KMS-11 (cell line): ENCODE measurements around the gene LAMB4.

Experiments used
- H2AFZ ChIP-seq: fragments of 200-600 bp; sonication (generic); 2 replicates; pipeline ENCODE4 v1.6.1; 2016; ENCODE audit warnings: antibody characterized with exemption, mixed run types, low read depth
- H3K27ac ChIP-seq: fragments of 200-600 bp; sonication (generic); 2 replicates; pipeline ENCODE4 v1.6.1; 2016; ENCODE audit warnings: mild to moderate bottlenecking, mixed run types
- H3K27me3 ChIP-seq: fragments of 200-600 bp; sonication (generic); 2 replicates; pipeline ENCODE4 v1.6.1; 2017; ENCODE audit warnings: mild to moderate bottlenecking, low read depth, mixed run types, moderate library complexity; ENCODE audit not compliant: insufficient read depth
- H3K36me3 ChIP-seq: fragments of 200-600 bp; sonication (generic); 2 replicates; pipeline ENCODE4 v1.6.1; 2017; ENCODE audit warnings: mild to moderate bottlenecking, mixed run types; ENCODE audit not compliant: insufficient read depth
- H3K4me1 ChIP-seq: fragments of 200-600 bp; sonication (generic); 2 replicates; pipeline ENCODE4 v1.6.1; 2016; ENCODE audit warnings: mild to moderate bottlenecking, low read depth, mixed run types; ENCODE audit not compliant: poor library complexity, severe bottlenecking
- H3K4me2 ChIP-seq: fragments of 200-600 bp; sonication (generic); 2 replicates; pipeline ENCODE4 v1.7.0; 2016; ENCODE audit warnings: mild to moderate bottlenecking, mixed run types
- H3K4me3 ChIP-seq: fragments of 200-600 bp; sonication (generic); IDR thresholded peaks from 2 replicates; pipeline ENCODE4 v1.6.1; 2017; ENCODE audit warnings: low read depth, low read length, mixed read lengths; ENCODE audit not compliant: insufficient read depth
- H3K79me2 ChIP-seq: fragments of 200-600 bp; sonication (generic); 2 replicates; pipeline ENCODE4 v1.6.1; 2016; ENCODE audit warnings: low read depth, mixed run types; ENCODE audit not compliant: insufficient read depth
- H3K9ac ChIP-seq: fragments of 200-600 bp; sonication (generic); 2 replicates; pipeline ENCODE4 v1.6.1; 2016; ENCODE audit warnings: mild to moderate bottlenecking, mixed run types
- H4K20me1 ChIP-seq: fragments of 200-600 bp; sonication (generic); 2 replicates; pipeline ENCODE4 v1.6.1; 2016; ENCODE audit warnings: mild to moderate bottlenecking, mixed run types; ENCODE audit not compliant: insufficient read depth
- CTCF ChIP-seq: fragments of 200-600 bp; sonication (generic); conservative IDR thresholded peaks from 2 replicates; pipeline ENCODE4 v1.6.1; 2017; ENCODE audit warnings: low read depth, mild to moderate bottlenecking, antibody characterized with exemption, low read length, moderate library complexity, mixed read lengths

The LAMB4 gene

GRCh38 chr7:108048422-108048821 lies 81.7 kb downstream of the LAMB4 start:
- Histone ChIP-seq H2AFZ (no peak overlapping the region), H3K27me3 (no peaks in the 10 kb centered on the region), H3K4me1 (no peaks in the 10 kb centered on the region), H3K4me3 (no peak overlapping the region), H4K20me1 (no peaks in the 10 kb centered on the region), H3K4me2 (no peak overlapping the region), H3K9ac (no peak overlapping the region), H3K79me2 (no peaks in the 10 kb centered on the region), H3K36me3 (no peaks in the 10 kb centered on the region), H3K27ac (no peak overlapping the region)
- TF ChIP-seq CTCF: no peak

GRCh38 chr7:108046952-108047506 lies 83.1 kb downstream of the LAMB4 start:
- Histone ChIP-seq H2AFZ (no peak overlapping the region), H3K27me3 (no peaks in the 10 kb centered on the region), H3K4me2 (no peak overlapping the region), H3K27ac (no peak overlapping the region), H3K4me1 (no peaks in the 10 kb centered on the region), H4K20me1 (no peaks in the 10 kb centered on the region), H3K9ac (no peak overlapping the region), H3K79me2 (no peaks in the 10 kb centered on the region), H3K4me3 (no peak overlapping the region), H3K36me3 (no peaks in the 10 kb centered on the region)
- no peak for TF ChIP-seq CTCF

- H2AFZ ChIP-seq: no peak overlapping the region
- H3K9ac ChIP-seq: no peak overlapping the region
Observed at GRCh38 chr7:108045669-108046068, 84.5 kb downstream of the LAMB4 start.

GRCh38 chr7:108045154-108045553 lies 85.0 kb downstream of the LAMB4 start:
- no peak overlapping the region for H3K27ac ChIP-seq
- H3K4me3 ChIP-seq: no peak overlapping the region
- H3K27me3 ChIP-seq: no peaks in the 10 kb centered on the region
- no peaks in the 10 kb centered on the region for H4K20me1 ChIP-seq
- no peaks in the 10 kb centered on the region for H3K36me3 ChIP-seq
- H3K79me2 ChIP-seq: no peaks in the 10 kb centered on the region
- no peak overlapping the region for H2AFZ ChIP-seq
- H3K9ac ChIP-seq: no peak overlapping the region
- H3K4me2 ChIP-seq: no peak overlapping the region
- no peaks in the 10 kb centered on the region for H3K4me1 ChIP-seq
- no peak for TF ChIP-seq CTCF

More at GRCh38 chr7:108045669-108046068, 84.5 kb downstream of the LAMB4 start:
- Histone ChIP-seq H3K27ac (no peak overlapping the region), H3K4me1 (no peaks in the 10 kb centered on the region), H3K79me2 (no peaks in the 10 kb centered on the region), H4K20me1 (no peaks in the 10 kb centered on the region), H3K4me3 (no peak overlapping the region), H3K27me3 (no peaks in the 10 kb centered on the region), H3K36me3 (no peaks in the 10 kb centered on the region), H3K4me2 (no peak overlapping the region)
- TF ChIP-seq CTCF: no peak
